Suppressor macrophage treated with lipopolysaccharide for 1 hour (primary cell): ENCODE results near the gene CPT1B.

Experiments used
- DNase-seq, 3 donors: peaks; one replicate each; pipeline ENCODE4 v3.0.0-alpha.2; 2020 to 2022

Gene CPT1B

DNA sequence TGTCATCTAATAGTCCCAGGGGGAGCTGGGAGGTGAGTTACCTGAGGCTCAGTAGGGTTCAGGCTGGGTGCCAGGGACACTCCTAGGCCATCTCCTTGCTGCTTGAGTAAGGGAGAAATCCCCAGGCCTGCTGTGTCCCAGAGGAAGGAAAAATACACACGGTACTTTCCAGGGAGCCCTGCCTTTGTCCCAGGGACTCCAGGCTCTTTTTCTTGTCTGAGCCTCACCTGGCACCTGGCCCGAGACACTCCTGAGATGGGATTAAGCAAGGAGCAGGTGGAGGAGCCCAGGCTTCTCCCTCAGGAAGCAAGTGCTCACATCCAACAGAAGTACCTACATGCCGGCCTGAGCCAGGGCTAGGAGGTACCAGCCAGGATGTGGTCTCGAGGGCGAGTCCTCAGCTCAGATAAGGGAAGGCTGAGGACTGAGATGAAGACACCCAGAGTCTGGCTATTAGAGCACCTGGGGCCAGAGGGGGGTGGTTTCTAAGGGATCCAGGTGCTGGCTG, 33.4 kb downstream of the CPT1B start:
- peak in 2 of 3 donors; percentile 20 to 39 for DNase-seq

DNA sequence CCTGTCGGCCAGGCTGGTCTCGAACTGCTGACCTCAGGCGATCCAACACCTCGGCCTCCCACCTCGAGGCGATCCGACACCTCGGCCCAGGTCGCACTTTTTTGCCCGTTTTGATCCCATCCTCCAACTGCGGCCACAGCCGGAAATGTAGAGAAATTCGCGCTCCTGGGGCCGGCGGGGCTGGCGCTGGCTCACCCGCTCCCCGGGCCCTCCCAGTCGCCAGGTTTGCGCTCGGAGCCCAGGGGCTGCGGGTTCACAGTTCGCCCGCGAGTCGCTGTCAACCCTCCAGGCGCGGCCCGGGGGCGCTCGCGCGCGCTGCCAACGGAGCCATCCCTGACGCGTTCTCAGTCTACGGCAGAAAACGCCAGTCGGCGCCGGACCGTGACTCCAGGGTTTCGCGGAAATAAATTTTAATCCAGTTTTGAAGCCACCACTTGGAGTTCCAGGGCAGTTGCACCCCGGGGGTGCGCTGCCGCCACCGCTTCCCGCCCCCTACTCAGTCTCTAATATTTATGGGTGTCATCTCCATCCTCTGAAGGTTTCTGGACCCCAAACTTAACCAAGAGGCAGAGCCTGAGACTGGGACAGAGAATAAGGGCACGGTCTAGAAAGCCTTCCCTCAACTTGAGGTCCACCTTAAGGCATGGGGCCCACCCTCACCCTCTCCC, 34.0 kb downstream of the CPT1B start:
- DNase-seq: peak; percentile 86 to 92 (median 89)

DNA sequence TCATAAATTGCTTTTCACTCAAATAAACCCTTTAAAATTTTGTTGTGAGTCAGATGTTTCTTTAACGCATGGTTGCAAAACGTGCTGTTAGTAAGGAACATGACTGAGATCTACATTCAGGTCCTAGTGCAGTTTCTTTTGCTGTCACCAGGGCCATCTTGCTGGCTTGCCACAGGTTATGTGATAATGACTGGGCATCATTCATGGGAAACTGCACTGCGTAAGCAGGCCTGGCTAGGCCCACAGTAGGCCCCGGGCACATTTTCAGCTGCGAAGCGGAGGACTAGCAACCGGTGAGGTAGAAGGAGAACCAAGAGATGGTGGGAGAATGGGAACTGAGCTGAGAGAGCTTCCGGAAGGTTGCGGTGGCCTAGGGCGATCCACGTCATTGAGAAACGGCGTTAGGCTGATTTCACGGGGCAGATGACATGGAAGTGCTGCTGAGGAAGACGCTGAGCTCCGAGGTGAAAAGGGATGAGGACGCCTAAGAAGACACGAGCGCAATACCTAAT, 35.8 kb downstream of the CPT1B start:
- DNase-seq: peak; percentile 92 to 97 (median 92)

DNA sequence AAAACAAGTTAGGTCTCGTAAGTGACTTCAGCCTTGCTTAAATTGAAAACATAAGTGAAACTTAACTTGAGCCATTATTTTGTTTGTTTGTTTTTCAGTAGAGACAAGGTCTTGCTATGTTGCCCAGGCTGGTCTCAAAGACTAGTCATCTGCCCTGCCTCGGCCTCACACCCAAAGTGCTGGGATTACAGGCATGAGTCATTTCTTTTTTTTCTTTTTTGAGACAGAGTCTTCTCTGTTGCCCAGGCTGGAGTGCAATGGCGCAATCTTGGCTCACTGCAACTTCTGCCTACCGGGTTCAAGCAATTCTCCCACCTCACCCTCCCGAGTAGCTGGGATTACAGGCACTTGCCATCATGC, 36.6 kb downstream of the CPT1B start:
- peak; percentile 90 to 98 (median 95) for DNase-seq

- peak; percentile 34 to 42 (median 39) for DNase-seq
These were observed 37.8 kb downstream of the CPT1B start for GRCh38 chr22:50540381-50540780.

GRCh38 chr22:50537765-50538164, 40.5 kb downstream of the CPT1B start:
- DNase-seq: peak in 2 of 3 donors; percentile 24 to 42

GRCh38 chr22:50536226-50536625, 42.0 kb downstream of the CPT1B start:
- DNase-seq: no peak

GRCh38 chr22:50535113-50535512, 43.1 kb downstream of the CPT1B start:
- DNase-seq: no peak

- peak; percentile 67 to 82 (median 77) for DNase-seq
These were observed 44.1 kb downstream of the CPT1B start for GRCh38 chr22:50533856-50534711.

GRCh38 chr22:50532824-50533796, 45.1 kb downstream of the CPT1B start:
- peak; percentile 39 to 75 (median 53) for DNase-seq

DNA sequence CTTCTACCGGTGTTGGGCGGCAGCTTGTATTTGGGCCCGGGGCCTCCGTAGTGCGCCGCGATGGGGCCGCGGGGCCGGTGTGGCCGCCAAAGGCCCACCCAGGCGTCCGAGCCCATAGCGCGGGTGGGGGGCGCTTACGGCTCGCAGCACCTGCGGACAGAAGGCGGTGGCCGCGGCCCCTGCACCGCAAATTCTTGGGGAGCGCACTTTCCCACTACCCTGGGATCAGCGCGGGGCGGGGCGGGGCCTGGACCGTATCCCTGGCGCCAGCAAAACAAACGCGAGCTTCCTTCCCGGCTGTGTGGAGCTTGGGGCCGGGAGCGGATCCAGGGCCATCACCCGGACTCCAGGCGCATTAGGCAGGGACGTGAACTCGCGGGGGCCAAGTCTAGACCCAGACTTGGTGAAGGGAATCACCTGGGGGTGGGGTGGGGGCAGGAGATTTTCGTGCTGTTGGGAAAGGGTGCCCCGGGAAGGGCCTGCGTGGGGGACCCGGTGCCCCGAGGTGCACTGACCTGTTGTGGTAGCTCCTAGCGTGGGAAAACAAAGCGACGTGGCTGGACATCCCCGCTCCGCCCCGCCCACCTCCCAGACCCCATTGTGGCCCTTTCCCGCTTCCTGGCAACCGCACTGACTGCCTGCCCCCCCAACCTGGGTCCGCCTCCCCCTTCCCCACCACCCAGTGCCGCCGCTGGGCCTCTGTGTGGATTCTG, 46.1 kb downstream of the CPT1B start:
- DNase-seq: peak; percentile 53 to 79 (median 59)

- peak; percentile 72 to 87 (median 72) for DNase-seq
These were observed 46.7 kb downstream of the CPT1B start for GRCh38 chr22:50531546-50531961.

GRCh38 chr22:50530877-50531545, 47.2 kb downstream of the CPT1B start:
- DNase-seq: peak; percentile 92 to 96 (median 94)

DNA sequence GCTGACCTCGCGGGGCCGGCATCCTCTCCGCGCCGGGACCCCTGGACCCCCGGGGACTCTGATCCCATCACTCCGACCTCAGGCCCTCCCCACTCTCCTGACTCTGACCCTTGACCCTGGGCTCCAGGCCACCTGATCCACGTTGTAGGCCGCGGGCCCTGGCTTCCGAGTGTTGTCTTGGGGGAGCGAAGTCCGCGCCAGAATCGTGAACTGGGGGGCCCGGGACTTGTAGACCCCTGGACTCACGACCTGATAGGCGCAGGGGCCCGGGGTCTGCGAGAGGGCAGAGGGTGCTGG, 47.7 kb downstream of the CPT1B start:
- DNase-seq: no peak

DNA sequence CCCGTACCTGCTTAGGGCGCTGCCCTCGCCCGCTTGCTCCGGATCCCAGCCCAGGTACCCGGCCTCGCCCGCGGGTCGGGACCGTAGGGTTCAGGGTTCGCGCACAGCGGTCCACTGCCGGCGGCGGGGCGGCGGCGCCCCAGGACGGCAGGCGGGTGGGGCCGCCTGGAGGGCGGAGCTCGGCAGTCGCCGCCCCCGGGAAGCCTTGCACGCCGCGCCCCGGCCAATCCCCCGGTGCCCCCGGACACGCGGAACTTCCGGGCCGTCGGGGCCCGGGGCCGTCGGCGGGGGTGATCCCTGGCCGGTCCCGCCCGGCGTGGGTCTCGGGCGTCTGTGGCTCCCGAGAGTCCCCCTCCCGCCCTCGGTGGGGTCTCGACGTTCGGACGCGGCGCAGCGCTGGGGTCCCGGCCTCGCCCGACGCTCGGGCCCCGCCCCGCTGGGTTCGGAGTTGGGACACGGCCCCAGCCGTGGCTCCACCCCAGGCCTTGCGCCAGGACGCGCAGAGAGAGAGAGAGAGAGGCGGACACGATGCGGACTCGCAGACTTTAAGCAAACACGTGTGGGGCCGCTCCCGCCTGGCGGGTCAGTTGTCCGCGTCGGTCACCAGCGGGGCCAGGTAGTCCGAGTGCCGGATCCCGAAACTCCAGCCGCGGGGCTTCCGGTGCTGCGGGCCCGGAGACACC, 48.2 kb downstream of the CPT1B start, which contains the start of gene TYMP:
TYMP (minus strand) TSS at position 116 of the 683 bp plus-strand sequence. CDS start 303 bp downstream, outside the sequence.
- peak; percentile 91 to 97 (median 93) for DNase-seq

DNA sequence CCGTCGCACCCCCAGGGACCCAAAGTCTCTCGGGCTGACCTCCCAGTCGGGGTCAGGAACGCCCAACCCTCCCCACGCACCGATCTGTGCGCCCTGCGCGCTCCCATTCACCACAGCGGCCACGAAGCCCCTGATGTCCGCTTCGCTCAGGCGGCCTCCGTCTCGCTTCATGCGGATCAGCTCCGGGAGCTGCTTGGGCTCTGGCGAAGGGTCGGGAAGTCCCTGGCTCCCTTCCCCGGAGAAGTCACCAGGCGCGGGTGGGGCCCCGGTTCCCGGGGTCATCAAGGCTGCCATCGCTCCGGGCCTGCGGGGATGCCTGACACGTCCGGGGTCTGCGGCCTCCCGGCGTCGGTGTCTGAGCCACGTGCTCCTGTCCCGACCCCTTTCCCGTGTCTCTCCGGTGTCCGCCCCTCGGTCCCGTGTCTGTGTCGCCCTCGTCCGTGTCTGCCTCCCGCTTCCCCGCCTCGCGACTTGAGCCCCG, 48.8 kb downstream of the CPT1B start:
- peak; percentile 61 to 83 (median 61) for DNase-seq

DNA sequence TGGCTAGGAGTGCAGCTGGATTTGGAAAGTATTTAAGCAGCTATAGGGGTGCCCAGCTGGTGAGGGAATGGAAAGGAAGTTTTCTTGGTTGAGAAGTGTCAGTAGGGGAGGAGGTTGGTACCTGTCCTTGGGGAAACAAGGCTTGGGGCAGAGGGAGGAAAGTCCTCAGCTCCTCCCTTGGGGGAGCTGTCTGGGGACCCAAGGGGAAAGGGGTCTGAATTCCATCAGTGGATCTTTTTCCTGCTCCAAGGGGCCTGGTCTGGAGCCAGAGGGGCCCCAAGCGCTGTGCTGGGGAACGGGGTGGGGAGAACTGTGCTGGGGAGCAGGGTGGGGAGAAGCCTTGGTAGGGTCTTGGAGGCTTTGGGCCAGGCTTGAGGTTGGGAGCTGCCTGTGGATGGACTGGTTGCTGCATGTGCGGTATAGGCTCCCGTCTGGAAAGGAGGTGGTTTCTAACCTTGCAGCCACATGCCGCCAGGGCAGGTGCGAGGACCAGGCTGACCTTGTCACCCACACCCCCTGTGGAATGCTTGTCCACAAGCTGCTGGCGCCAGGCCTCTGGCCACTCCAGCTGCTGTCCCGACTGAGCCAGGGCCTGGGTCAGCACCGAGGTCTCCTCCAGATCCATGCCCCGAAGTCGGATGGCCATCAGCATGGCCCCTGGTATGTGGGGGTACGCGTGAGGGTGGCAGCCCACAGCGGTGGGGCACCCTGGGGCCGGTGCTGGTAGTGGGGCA, 49.4 kb downstream of the CPT1B start:
- DNase-seq: no peak

DNA sequence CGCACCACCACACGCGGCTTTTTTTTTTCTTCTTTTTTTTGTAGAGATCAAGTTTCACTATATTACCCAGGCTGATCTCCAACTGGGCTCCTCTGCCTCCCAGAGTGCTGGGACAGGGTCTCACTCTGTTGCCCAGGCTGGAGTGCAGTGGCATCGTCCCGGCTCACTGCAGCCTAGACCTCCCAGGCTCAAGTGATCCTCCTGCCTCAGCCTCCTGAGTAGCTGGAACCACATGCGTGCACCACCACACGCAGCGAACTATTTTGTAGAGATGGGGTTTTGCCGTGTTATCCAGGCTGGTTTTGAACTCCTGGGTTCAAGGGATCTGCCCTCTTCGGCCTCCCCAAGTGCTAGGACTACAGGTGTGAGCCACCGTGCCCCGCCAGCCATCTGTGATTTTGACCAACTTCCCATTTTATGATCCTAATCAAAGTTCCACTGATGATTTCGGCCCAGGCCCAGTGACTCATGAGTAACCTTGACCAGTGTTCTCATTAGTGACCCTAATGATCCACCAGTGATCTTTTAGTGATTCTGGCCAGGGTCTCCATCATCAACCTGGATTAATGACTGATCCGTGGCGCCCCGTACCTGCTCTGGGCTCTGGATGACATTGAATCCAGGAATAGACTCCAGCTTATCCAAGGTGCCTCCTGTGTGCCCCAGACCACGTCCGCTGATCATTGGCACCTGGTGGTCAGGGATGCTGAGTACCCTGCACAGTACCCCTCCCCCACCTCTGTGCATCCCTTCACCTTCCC, 50.1 kb downstream of the CPT1B start:
- peak in 1 of 3 donors; percentile 20 for DNase-seq
